Skeletal muscle tissue (tissue), 4 donors: ENCODE data around the gene KDM1A. TPM values are rescaled to one million over a fixed set of nuclear protein-coding genes. Genes with fewer than 3 reads are reported as not detected.
"Not testable (repeated sequence)": the region's sequence is repeated elsewhere in the genome, so short reads cannot be mapped to it uniquely, and the experiment has no call there.

Source experiments
- H3K27ac ChIP-seq: one replicate; pipeline ENCODE4 v1.7.0; 2013; ENCODE audit warnings: mild to moderate bottlenecking, low read depth, low read length, inconsistent platforms
- H3K27me3 ChIP-seq, 3 donors: one replicate each; pipeline ENCODE4 v1.7.0; 2013; ENCODE audit warnings: low read length in 3 of 3; ENCODE audit not compliant: control insufficient read depth in 3 of 3, insufficient read depth in 3 of 3
- H3K36me3 ChIP-seq, 3 donors: one replicate each; pipeline ENCODE4 v1.7.0; 2013; ENCODE audit warnings: low read length in 3 of 3; ENCODE audit not compliant: control insufficient read depth in 3 of 3, insufficient read depth in 3 of 3
- H3K4me1 ChIP-seq, 3 donors: one replicate each; pipeline ENCODE4 v1.7.0; 2013; ENCODE audit warnings: low read length in 3 of 3, mild to moderate bottlenecking in 3 of 3; ENCODE audit not compliant: control insufficient read depth in 3 of 3, insufficient read depth in 3 of 3
- H3K4me3 ChIP-seq, 3 donors: one replicate each; pipeline ENCODE4 v1.7.0; 2013; ENCODE audit warnings: low read length in 3 of 3
- H3K9ac ChIP-seq, 3 donors: one replicate each; pipeline ENCODE4 v1.7.0; 2013; ENCODE audit warnings: low read length in 3 of 3, mild to moderate bottlenecking in 3 of 3, moderate library complexity in 2 of 3, low read depth in 1 of 3
- H3K9me3 ChIP-seq, 3 donors: one replicate each; pipeline ENCODE4 v1.7.0; 2013; ENCODE audit warnings: low read length in 3 of 3; ENCODE audit not compliant: control insufficient read depth in 3 of 3
- total RNA-seq: library from RNA; depleted of rRNA; stranded (reverse); fragments of >200 nt; gene quantifications from one replicate; pipeline ENCODE4 v1.2.3, GENCODE V29; 2014
- donor health status: Osteomylitis.

Gene KDM1A
- total RNA-seq, 1 donor from 2014 or later, result 103 TPM

- H3K4me1 ChIP-seq, result no peaks in the 10 kb centered on the region
- no peaks in the 10 kb centered on the region for H3K9me3 ChIP-seq
- H3K27me3 ChIP-seq, result no peaks in the 10 kb centered on the region
- H3K4me3 ChIP-seq, result no peak overlapping the region
- no peak overlapping the region for H3K27ac ChIP-seq
- no peak overlapping the region for H3K9ac ChIP-seq
- H3K36me3 ChIP-seq, result no peaks in the 10 kb centered on the region
Observed at GRCh38 chr1:23008901-23009300, 10.4 kb upstream of the KDM1A start.

GRCh38 chr1:23010025-23010424, 9.2 kb upstream of the KDM1A start:
- not testable (repeated sequence) for H3K27ac ChIP-seq, H3K9me3 ChIP-seq, H3K36me3 ChIP-seq, H3K4me3 ChIP-seq, H3K4me1 ChIP-seq, H3K9ac ChIP-seq, H3K27me3 ChIP-seq

GRCh38 chr1:23013657-23014056, 5.6 kb upstream of the KDM1A start:
- Histone ChIP-seq H3K4me3 (no peak overlapping the region), H3K36me3 (no peaks in the 10 kb centered on the region), H3K4me1 (no peaks in the 10 kb centered on the region), H3K27me3 (no peaks in the 10 kb centered on the region), H3K9ac (no peak overlapping the region), H3K9me3 (no peaks in the 10 kb centered on the region), H3K27ac (no peak overlapping the region)

- peaks cover 5 to 7% (median 7%) of the 10 kb centered on the region in 3 donors for H3K4me1 ChIP-seq
- peak overlapping the region; percentile 88 to 93 (median 91) for H3K9ac ChIP-seq
- H3K27me3 ChIP-seq, result no peaks in the 10 kb centered on the region
- no peaks in the 10 kb centered on the region for H3K9me3 ChIP-seq
- peak overlapping the region; percentile 71 to 93 (median 72) for H3K4me3 ChIP-seq
- H3K36me3 ChIP-seq, result peaks cover 0 to 3% (median 0%) of the 10 kb centered on the region in 3 donors
- H3K27ac ChIP-seq, result peak overlapping the region; percentile 26
Observed at GRCh38 chr1:23018661-23019093, 591 bp upstream of the KDM1A start.

GRCh38 chr1:23019863-23020625, 776 bp downstream of the KDM1A start:
- peaks cover 0 to 3% (median 0%) of the 10 kb centered on the region in 3 donors for H3K36me3 ChIP-seq
- H3K9ac ChIP-seq, result peak overlapping the region; percentile 91 to 93 (median 91)
- H3K4me1 ChIP-seq, result peaks cover 5 to 7% (median 7%) of the 10 kb centered on the region in 3 donors
- H3K27me3 ChIP-seq, result no peaks in the 10 kb centered on the region
- no peaks in the 10 kb centered on the region for H3K9me3 ChIP-seq
- peak overlapping the region; percentile 67 for H3K27ac ChIP-seq
- peak overlapping the region; percentile 71 to 94 (median 72) for H3K4me3 ChIP-seq

- no peak overlapping the region for H3K27ac ChIP-seq
- peak overlapping the region; percentile 71 to 94 (median 72) for H3K4me3 ChIP-seq
- peaks cover 0 to 3% (median 0%) of the 10 kb centered on the region in 3 donors for H3K36me3 ChIP-seq
Observed at GRCh38 chr1:23020706-23021405, 1.6 kb downstream of the KDM1A start.

GRCh38 chr1:23021834-23022233, 2.6 kb downstream of the KDM1A start:
- Histone ChIP-seq H3K4me3 (no peak overlapping the region), H3K9me3 (no peaks in the 10 kb centered on the region), H3K9ac (no peak overlapping the region)

More at GRCh38 chr1:23020706-23021405, 1.6 kb downstream of the KDM1A start:
- H3K4me1 ChIP-seq, result peaks cover 5 to 7% (median 7%) of the 10 kb centered on the region in 3 donors
- H3K9ac ChIP-seq, result peak overlapping the region; percentile 91 to 93 (median 91)
- no peaks in the 10 kb centered on the region for H3K9me3 ChIP-seq
- H3K27me3 ChIP-seq, result no peaks in the 10 kb centered on the region

GRCh38 chr1:23023174-23023845, 4.0 kb downstream of the KDM1A start:
- H3K9ac ChIP-seq, result no peak overlapping the region
- no peak overlapping the region for H3K27ac ChIP-seq
- peaks cover 0 to 3% (median 0%) of the 10 kb centered on the region in 3 donors for H3K36me3 ChIP-seq
- H3K4me3 ChIP-seq, result no peak overlapping the region
- no peaks in the 10 kb centered on the region for H3K27me3 ChIP-seq
- H3K4me1 ChIP-seq, result peaks cover 5 to 7% (median 7%) of the 10 kb centered on the region in 3 donors
- H3K9me3 ChIP-seq, result no peaks in the 10 kb centered on the region

More at GRCh38 chr1:23021834-23022233, 2.6 kb downstream of the KDM1A start:
- Histone ChIP-seq H3K4me1 (peaks cover 5 to 7% (median 7%) of the 10 kb centered on the region in 3 donors), H3K36me3 (peaks cover 0 to 3% (median 0%) of the 10 kb centered on the region in 3 donors), H3K27ac (no peak overlapping the region), H3K27me3 (no peaks in the 10 kb centered on the region)

GRCh38 chr1:23026568-23026967, 7.3 kb downstream of the KDM1A start:
- Histone ChIP-seq H3K36me3 (no peaks in the 10 kb centered on the region), H3K4me3 (no peak overlapping the region), H3K9ac (no peak overlapping the region), H3K27ac (no peak overlapping the region), H3K4me1 (peaks cover 0 to under 1% (median 0%) of the 10 kb centered on the region in 3 donors), H3K27me3 (no peaks in the 10 kb centered on the region), H3K9me3 (no peaks in the 10 kb centered on the region)
